A172 (cell line): ENCODE results near the gene PKNOX2. TPM values are rescaled to one million over a fixed set of nuclear protein-coding genes. Genes with fewer than 3 reads are reported as not detected.

Experiments used
- DNase-seq: peaks from one replicate; pipeline ENCODE4 v3.0.0-alpha.2; 2015; ENCODE audit warnings: low spot score
- total RNA-seq: library from RNA; depleted of rRNA; stranded (reverse); fragments of >200 nt; shearing (Covaris generic); gene quantifications from 2 replicates; pipeline ENCODE4 v1.2.3, GENCODE V29; 2014

The PKNOX2 gene
- total RNA-seq, 1 experiment from 2014 or later: not detected

- no peak for DNase-seq
Observed at GRCh38 chr11:125379981-125380380, 215.4 kb downstream of the PKNOX2 start.

- DNase-seq: no peak
Observed at GRCh38 chr11:125380756-125381445, 216.3 kb downstream of the PKNOX2 start.

GRCh38 chr11:125381499-125382044 lies 217.0 kb downstream of the PKNOX2 start:
- no peak for DNase-seq

- no peak for DNase-seq
Observed at GRCh38 chr11:125382314-125382791, 217.8 kb downstream of the PKNOX2 start.

- no peak for DNase-seq
Observed at GRCh38 chr11:125382822-125383221, 218.3 kb downstream of the PKNOX2 start.

GRCh38 chr11:125384825-125385224 lies 220.3 kb downstream of the PKNOX2 start:
- no peak for DNase-seq

- no peak for DNase-seq
Observed at GRCh38 chr11:125387901-125388300, 223.3 kb downstream of the PKNOX2 start.

- DNase-seq: no peak
Observed at GRCh38 chr11:125388611-125389010, 224.1 kb downstream of the PKNOX2 start.

- DNase-seq: no peak
Observed at GRCh38 chr11:125389339-125390166, 225.0 kb downstream of the PKNOX2 start.

GRCh38 chr11:125390946-125391345 lies 226.4 kb downstream of the PKNOX2 start:
- DNase-seq: peak; percentile 6

- no peak for DNase-seq
Observed at GRCh38 chr11:125393331-125393730, 228.8 kb downstream of the PKNOX2 start.

GRCh38 chr11:125394296-125394695 lies 229.7 kb downstream of the PKNOX2 start:
- DNase-seq: no peak

GRCh38 chr11:125397421-125397820 lies 232.9 kb downstream of the PKNOX2 start:
- DNase-seq: no peak

GRCh38 chr11:125398475-125398874 lies 233.9 kb downstream of the PKNOX2 start:
- no peak for DNase-seq

- DNase-seq: no peak
Observed at GRCh38 chr11:125398994-125399640, 234.6 kb downstream of the PKNOX2 start.

GRCh38 chr11:125399945-125400344 lies 235.4 kb downstream of the PKNOX2 start:
- DNase-seq: no peak

GRCh38 chr11:125401235-125401634 lies 236.7 kb downstream of the PKNOX2 start:
- DNase-seq: no peak

- no peak for DNase-seq
Observed at GRCh38 chr11:125401746-125402145, 237.2 kb downstream of the PKNOX2 start.

GRCh38 chr11:125402435-125402834 lies 237.9 kb downstream of the PKNOX2 start:
- peak; percentile 45 for DNase-seq

- DNase-seq: no peak
Observed at GRCh38 chr11:125404157-125404810, 239.7 kb downstream of the PKNOX2 start.
